HG03103 (cell line): ENCODE data around the gene TMEM30B.

Experiments used
- ATAC-seq: cut with Tn5 transposase; IDR thresholded peaks from one replicate; pipeline ENCODE4 v1.9.1; 2021; ENCODE audit warnings: low read depth; ENCODE audit not compliant: unreplicated experiment

Gene TMEM30B

GRCh38 chr14:61300754-61301153 lies 19.6 kb upstream of the TMEM30B start:
- no peak for ATAC-seq

GRCh38 chr14:61300209-61300608 lies 19.1 kb upstream of the TMEM30B start:
- ATAC-seq = no peak

GRCh38 chr14:61298824-61299223 lies 17.7 kb upstream of the TMEM30B start:
- ATAC-seq = no peak

GRCh38 chr14:61297581-61297980 lies 16.4 kb upstream of the TMEM30B start:
- no peak for ATAC-seq

- ATAC-seq = no peak
Observed at GRCh38 chr14:61296719-61297502, 15.8 kb upstream of the TMEM30B start.

GRCh38 chr14:61296151-61296550 lies 15.0 kb upstream of the TMEM30B start:
- no peak for ATAC-seq

GRCh38 chr14:61290701-61291100 lies 9.6 kb upstream of the TMEM30B start:
- no peak for ATAC-seq

- no peak for ATAC-seq
Observed at GRCh38 chr14:61288720-61289119, 7.6 kb upstream of the TMEM30B start.

- no peak for ATAC-seq
Observed at GRCh38 chr14:61288228-61288627, 7.1 kb upstream of the TMEM30B start.

GRCh38 chr14:61287196-61287595 lies 6.1 kb upstream of the TMEM30B start:
- ATAC-seq = no peak

GRCh38 chr14:61285364-61285763 lies 4.2 kb upstream of the TMEM30B start:
- no peak for ATAC-seq

GRCh38 chr14:61284001-61284400 lies 2.9 kb upstream of the TMEM30B start:
- no peak for ATAC-seq

- ATAC-seq = no peak
Observed at GRCh38 chr14:61282746-61283145, 1.6 kb upstream of the TMEM30B start.

GRCh38 chr14:61281948-61282275 lies 774 bp upstream of the TMEM30B start:
- ATAC-seq = no peak

GRCh38 chr14:61280526-61281185 lies 482 bp downstream of the TMEM30B start:
- no peak for ATAC-seq

GRCh38 chr14:61280092-61280525 lies 1.0 kb downstream of the TMEM30B start:
- ATAC-seq = no peak

- ATAC-seq = no peak
Observed at GRCh38 chr14:61279082-61279481, 2.1 kb downstream of the TMEM30B start.

- no peak for ATAC-seq
Observed at GRCh38 chr14:61277784-61278183, 3.4 kb downstream of the TMEM30B start.

GRCh38 chr14:61277232-61277631 lies 3.9 kb downstream of the TMEM30B start:
- no peak for ATAC-seq

GRCh38 chr14:61271552-61271951 lies 9.6 kb downstream of the TMEM30B start:
- no peak for ATAC-seq

GRCh38 chr14:61270714-61271113 lies 10.4 kb downstream of the TMEM30B start:
- ATAC-seq = no peak
